HepG2 (cell line): ENCODE measurements around the gene NT5DC1. TPM values are rescaled to one million over a fixed set of nuclear protein-coding genes. Genes with fewer than 3 reads are reported as not detected.

Experiments
- AGO2 ChIP-seq: fragments of 200-400 bp; formaldehyde crosslinking; optimal IDR thresholded peaks from 2 replicates; pipeline ENCODE3; 2017; ENCODE audit warnings: mild to moderate bottlenecking, low read depth, low read length, moderate library complexity
- ATM ChIP-seq: fragments of 450-650 bp; IDR thresholded peaks from 2 replicates; pipeline ENCODE4 v1.7.1; 2017; ENCODE audit warnings: mild to moderate bottlenecking, borderline replicate concordance
- BCL3 ChIP-seq: sonication (generic); formaldehyde crosslinking; IDR thresholded peaks from 2 replicates; pipeline ENCODE4 v1.5.1; 2020; ENCODE audit warnings: mild to moderate bottlenecking, missing genetic modification reagents, moderate library complexity
- BCL6 ChIP-seq: IDR thresholded peaks from 2 replicates; pipeline ENCODE4 v1.6.1; 2016; ENCODE audit warnings: missing genetic modification reagents, missing compliant biosample characterization
- MBD4 ChIP-seq: IDR thresholded peaks from 2 replicates; pipeline ENCODE4 v1.6.1; 2012; ENCODE audit warnings: low read length, inconsistent platforms, borderline replicate concordance
- MEF2D ChIP-seq: sonication (generic); formaldehyde crosslinking; IDR thresholded peaks from 2 replicates; pipeline ENCODE4 v1.5.1; 2020; ENCODE audit warnings: mild to moderate bottlenecking, missing genetic modification reagents
- NPAS2 ChIP-seq: sonication (generic); formaldehyde crosslinking; IDR thresholded peaks from 2 replicates; pipeline ENCODE4 v1.8.0; 2022; ENCODE audit warnings: mild to moderate bottlenecking, missing genetic modification reagents, borderline replicate concordance
- PAWR ChIP-seq: sonication (generic); formaldehyde crosslinking; IDR thresholded peaks from 2 replicates; pipeline ENCODE4 v1.4.0; 2020; ENCODE audit warnings: missing genetic modification reagents, mild to moderate bottlenecking, borderline replicate concordance
- PBX2 ChIP-seq: IDR thresholded peaks from 2 replicates; pipeline ENCODE4 v1.6.1; 2016; ENCODE audit warnings: control low read depth
- PHF5A ChIP-seq: IDR thresholded peaks from one replicate; pipeline ENCODE4 v1.6.1; 2018; ENCODE audit warnings: low read depth, missing genetic modification reagents; ENCODE audit not compliant: unreplicated experiment
- RBM39 ChIP-seq: fragments of 200-400 bp; formaldehyde crosslinking; IDR thresholded peaks from one replicate; pipeline ENCODE4 v1.6.1; 2018; ENCODE audit warnings: antibody characterized with exemption, mild to moderate bottlenecking, low read depth, low read length; ENCODE audit not compliant: poor library complexity, severe bottlenecking
- SNAPC5 ChIP-seq: sonication (generic); formaldehyde crosslinking; IDR thresholded peaks from 2 replicates; pipeline ENCODE4 v1.8.1; 2023; ENCODE audit warnings: mild to moderate bottlenecking, missing genetic modification reagents, borderline replicate concordance
- SP4 ChIP-seq: sonication (generic); formaldehyde crosslinking; IDR thresholded peaks from 2 replicates; pipeline ENCODE4 v1.8.1; 2023; ENCODE audit warnings: mild to moderate bottlenecking, missing genetic modification reagents
- ZHX1 ChIP-seq: sonication (generic); formaldehyde crosslinking; IDR thresholded peaks from 2 replicates; pipeline ENCODE4 v1.8.1; 2022; ENCODE audit warnings: low read depth, mild to moderate bottlenecking, missing genetic modification reagents
- ZNF274 ChIP-seq: sonication (generic); formaldehyde crosslinking; IDR thresholded peaks from 2 replicates; pipeline ENCODE4 v1.5.1; 2020; ENCODE audit warnings: mild to moderate bottlenecking, missing genetic modification reagents
- ZNF33B ChIP-seq: sonication (generic); formaldehyde crosslinking; IDR thresholded peaks from 2 replicates; pipeline ENCODE4 v1.5.1; 2020; ENCODE audit warnings: mild to moderate bottlenecking, missing genetic modification reagents
- ZNF496 ChIP-seq: sonication (generic); formaldehyde crosslinking; IDR thresholded peaks from 2 replicates; pipeline ENCODE4 v1.8.1; 2023; ENCODE audit warnings: mild to moderate bottlenecking, moderate library complexity, missing genetic modification reagents; ENCODE audit not compliant: insufficient replicate concordance
- ZNF878 ChIP-seq: sonication (generic); formaldehyde crosslinking; IDR thresholded peaks from 2 replicates; pipeline ENCODE4 v1.8.1; 2023; ENCODE audit warnings: mild to moderate bottlenecking, missing genetic modification reagents, moderate library complexity
- ZSCAN21 ChIP-seq: sonication (generic); formaldehyde crosslinking; IDR thresholded peaks from 2 replicates; pipeline ENCODE4 v1.8.0; 2022; ENCODE audit warnings: mild to moderate bottlenecking, missing genetic modification reagents, moderate library complexity, borderline replicate concordance
- ZSCAN22 ChIP-seq: sonication (generic); formaldehyde crosslinking; IDR thresholded peaks from 2 replicates; pipeline ENCODE4 v1.4.0; 2020; ENCODE audit warnings: mild to moderate bottlenecking, missing genetic modification reagents
- polyA plus RNA-seq, 8 experiments: library from polyadenylated mRNA; depleted of rRNA in 3 of 8; stranded (reverse) in 7 of 8; unstranded in 1 of 8; fragments of >200 nt; fragmentation: Illumina TruSeq in 4 of 8; extraction: Trizol in 4 of 8; gene quantifications; 2 replicates each; pipeline versions ENCODE4 v1.2.1 to v1.2.3, GENCODE V29; 2011 to 2016; ENCODE audit warnings: low read depth in 4 of 8, missing spikeins in 1 of 8, mixed read lengths in 1 of 8; ENCODE audit not compliant: insufficient read depth in 1 of 8
- total RNA-seq, 5 experiments: library from RNA; depleted of rRNA; stranded (reverse); fragments of >200 nt; fragmentation: Illumina TruSeq; extraction: Trizol; gene quantifications; 2 replicates each; pipeline ENCODE4 v1.2.3, GENCODE V29; 2016; ENCODE audit warnings: low read depth in 1 of 5
- TF ChIP-seq, protein P1 (sequence below): sonication (generic); formaldehyde crosslinking; IDR thresholded peaks from 2 replicates; pipeline ENCODE4 v1.4.0; 2020; ENCODE audit warnings: missing genetic modification reagents

NT5DC1 gene
- total and polyA plus RNA-seq, 2 of the 13 experiments (the other 11 are each of a cell fraction or from before 2014, with no cell fraction given) = 27.0 to 56.1 TPM

DNA sequence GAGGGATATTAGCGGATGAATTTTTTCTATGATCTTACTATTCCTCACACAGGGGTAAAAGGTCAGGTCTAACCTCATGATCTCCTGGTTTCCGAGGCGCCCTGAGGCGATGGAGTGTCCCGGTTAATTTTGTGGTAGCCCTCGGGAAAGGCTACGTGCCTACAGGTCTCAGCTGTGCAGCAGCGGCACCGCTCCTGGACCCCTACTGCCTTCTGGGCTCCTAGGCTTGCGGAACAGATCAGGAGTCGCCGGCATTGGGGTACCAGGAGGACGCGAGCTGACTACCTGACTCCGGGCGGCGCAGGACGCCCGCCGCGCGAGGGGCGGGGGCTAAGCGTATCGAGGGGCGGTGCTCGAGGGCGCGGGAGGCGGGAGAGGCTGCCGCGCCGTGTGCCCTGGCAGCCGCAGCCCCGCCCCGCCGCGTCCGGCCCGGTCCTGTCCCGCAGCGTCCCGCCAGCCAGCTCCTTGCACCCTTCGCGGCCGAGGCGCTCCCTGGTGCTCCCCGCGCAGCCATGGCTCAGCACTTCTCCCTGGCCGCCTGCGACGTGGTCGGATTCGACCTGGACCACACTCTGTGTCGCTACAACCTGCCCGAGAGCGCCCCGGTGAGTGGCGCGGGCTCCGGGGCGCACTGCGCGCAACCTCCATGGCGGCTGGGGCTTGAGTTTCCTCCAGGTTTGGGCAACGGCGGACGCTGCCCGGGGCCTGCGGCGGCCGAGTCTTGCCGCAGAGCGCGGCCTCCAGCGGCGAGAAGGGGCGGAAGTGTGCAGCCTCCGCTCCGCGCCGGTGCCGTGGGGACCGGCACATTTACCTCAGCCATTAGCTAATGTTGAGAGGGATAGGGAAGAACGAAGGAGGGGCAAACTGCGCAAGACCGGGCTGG, at the start of gene NT5DC1 (continued):
- TF ChIP-seq ZNF878 (CRISPR knock-in tag) (no peak; the same call in 1 of the 2 replicates), BCL3 (CRISPR knock-in tag) (peak; percentile 99), BCL6 (CRISPR knock-in tag) (peak; percentile 39), NPAS2 (CRISPR knock-in tag) (no peak), MBD4 (no peak), SP4 (peak; percentile 91), ZNF274 (CRISPR knock-in tag) (peak; percentile 98), ZNF33B (CRISPR knock-in tag) (peak; percentile 99), ZHX1 (CRISPR knock-in tag) (peak; percentile 93), ATM (no peak), PBX2 (CRISPR knock-in tag) (no peak), SNAPC5 (CRISPR knock-in tag) (no peak), PAWR (CRISPR knock-in tag) (no peak; the same call in 1 of the 2 replicates), AGO2 (peak; percentile 95), ZNF496 (no peak), PHF5A (no peak), ZSCAN21 (CRISPR knock-in tag) (peak; percentile 99), MEF2D (CRISPR knock-in tag) (no peak), RBM39 (peak; percentile 96), ZSCAN22 (no peak)
- TF ChIP-seq, protein P1, sequence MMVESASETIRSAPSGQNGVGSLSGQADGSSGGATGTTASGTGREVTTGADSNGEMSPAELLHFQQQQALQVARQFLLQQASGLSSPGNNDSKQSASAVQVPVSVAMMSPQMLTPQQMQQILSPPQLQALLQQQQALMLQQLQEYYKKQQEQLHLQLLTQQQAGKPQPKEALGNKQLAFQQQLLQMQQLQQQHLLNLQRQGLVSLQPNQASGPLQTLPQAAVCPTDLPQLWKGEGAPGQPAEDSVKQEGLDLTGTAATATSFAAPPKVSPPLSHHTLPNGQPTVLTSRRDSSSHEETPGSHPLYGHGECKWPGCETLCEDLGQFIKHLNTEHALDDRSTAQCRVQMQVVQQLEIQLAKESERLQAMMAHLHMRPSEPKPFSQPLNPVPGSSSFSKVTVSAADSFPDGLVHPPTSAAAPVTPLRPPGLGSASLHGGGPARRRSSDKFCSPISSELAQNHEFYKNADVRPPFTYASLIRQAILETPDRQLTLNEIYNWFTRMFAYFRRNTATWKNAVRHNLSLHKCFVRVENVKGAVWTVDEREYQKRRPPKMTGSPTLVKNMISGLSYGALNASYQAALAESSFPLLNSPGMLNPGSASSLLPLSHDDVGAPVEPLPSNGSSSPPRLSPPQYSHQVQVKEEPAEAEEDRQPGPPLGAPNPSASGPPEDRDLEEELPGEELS (CRISPR knock-in tag) = peak; percentile 77
